H1 (cell line): ENCODE results near the gene RNF208. TPM values are rescaled to one million over a fixed set of nuclear protein-coding genes. Genes with fewer than 3 reads are reported as not detected.

ENCODE experiments used
- ASH2L ChIP-seq: fragments of 200-600, 300-600 bp; sonication (generic); IDR thresholded peaks from one replicate; pipeline ENCODE4 v1.7.1; 2017; ENCODE audit warnings: low read length
- ATF2 ChIP-seq: IDR thresholded peaks from 2 replicates; pipeline ENCODE4 v1.6.1; 2012; ENCODE audit warnings: low read length, inconsistent platforms
- BACH1 ChIP-seq: IDR thresholded peaks from 2 replicates; pipeline ENCODE4 v1.6.1; 2012; ENCODE audit warnings: low read length, improper control_type of control experiment
- BCL11A ChIP-seq, 2 experiments: IDR thresholded peaks; one replicate each; pipeline ENCODE4 v1.6.1; 2011; ENCODE audit warnings: low read depth in 2 of 2, low read length in 2 of 2, mild to moderate bottlenecking in 2 of 2
- CBX5 ChIP-seq: fragments of 300-800, 300-1000 bp; sonication (generic); IDR thresholded peaks from 2 replicates; pipeline ENCODE4 v1.7.1; 2016; ENCODE audit warnings: antibody characterized with exemption, low read length, low read depth
- CBX8 ChIP-seq: fragments of 300-800, 300-1000 bp; sonication (generic); IDR thresholded peaks from 2 replicates; pipeline ENCODE4 v1.7.1; 2016; ENCODE audit warnings: low read depth, low read length, borderline replicate concordance
- CHD2 ChIP-seq: IDR thresholded peaks from 2 replicates; pipeline ENCODE4 v1.6.1; 2012; ENCODE audit warnings: low read length, improper control_type of control experiment
- KDM1A ChIP-seq: fragments of 200-600, 300-600 bp; sonication (generic); IDR thresholded peaks from 2 replicates; pipeline ENCODE4 v1.7.1; 2016; ENCODE audit warnings: mild to moderate bottlenecking, low read length, borderline replicate concordance
- POLR2A ChIP-seq, 2 experiments: IDR thresholded peaks; 1 replicate in 1 of 2; 2 replicates in 1 of 2; pipeline ENCODE4 v1.6.1; 2011; ENCODE audit warnings: low read depth in 2 of 2, low read length in 2 of 2, mild to moderate bottlenecking in 2 of 2; ENCODE audit errors: control extremely low read depth in 1 of 2
- RXRA ChIP-seq: IDR thresholded peaks from 2 replicates; pipeline ENCODE4 v1.6.1; 2011; ENCODE audit warnings: low read depth, mild to moderate bottlenecking, low read length, moderate library complexity; ENCODE audit not compliant: insufficient read depth
- polyA plus RNA-seq, 7 experiments: library from polyadenylated mRNA; depleted of rRNA in 3 of 7; stranded (reverse) in 5 of 7; unstranded in 2 of 7; fragments of >200 nt in 5 of 7; fragments of 200-250 nt in 2 of 7; gene quantifications; 1 replicate in 5 of 7; 2 replicates in 1 of 7; 4 replicates in 1 of 7; pipeline versions ENCODE4 v1.2.1 to v1.2.3, GENCODE V29; 2011 to 2013; ENCODE audit warnings: missing spikeins in 2 of 7, mixed read lengths in 2 of 7
- total RNA-seq: library from RNA; stranded (reverse); fragmentation: NEBNext Ultra II Directional; extraction: Animal tissue kit (Norgen Biotek cat#: 25700); gene quantifications from 2 replicates; pipeline ENCODE4 v1.2.1, GENCODE V29; 2021

RNF208 gene
- total and polyA plus RNA-seq, 2 of the 8 experiments (the other 6 are each of a cell fraction or from before 2014, with no cell fraction given) = 2.7 to 7.7 TPM

- no peak for TF ChIP-seq ATF2
- no peak for TF ChIP-seq RXRA
- TF ChIP-seq BCL11A (IDR thresholded peaks at IDR 0.05; ENCODE audit: low read depth in 2 of 2, low read length in 2 of 2) = no peak
- no peak for TF ChIP-seq POLR2A (IDR thresholded peaks at IDR 0.05; ENCODE audit: control extremely low read depth in 1 of 2, low read depth in 2 of 2, low read length in 2 of 2)
- no peak for TF ChIP-seq BACH1
- TF ChIP-seq KDM1A = no peak
- no peak for TF ChIP-seq CBX8
- no peak for TF ChIP-seq CBX5
- TF ChIP-seq CHD2 = no peak
- TF ChIP-seq ASH2L = no peak
Measured at GRCh38 chr9:137202966-137203365, 19.1 kb downstream of the RNF208 start (continued).
